Colonic mucosa (tissue), 4 donors: ENCODE measurements around the gene LCTL. TPM values are rescaled to one million over a fixed set of nuclear protein-coding genes. Genes with fewer than 3 reads are reported as not detected.
"Not testable (repeated sequence)": the region's sequence is repeated elsewhere in the genome, so short reads cannot be mapped to it uniquely, and the experiment has no call there.

Experiments
- DNase-seq: peaks from one replicate; pipeline ENCODE4 v3.0.0-alpha.2; 2020
- H3K27ac ChIP-seq: fragments of 200-600 bp; one replicate; pipeline ENCODE4 v1.8.0; 2021
- H3K27me3 ChIP-seq: fragments of 200-600 bp; one replicate; pipeline ENCODE4 v1.8.0; 2021
- H3K36me3 ChIP-seq: fragments of 200-600 bp; one replicate; pipeline ENCODE4 v1.8.0; 2021
- H3K4me1 ChIP-seq: fragments of 200-600 bp; one replicate; pipeline ENCODE4 v1.8.0; 2021; ENCODE audit warnings: mild to moderate bottlenecking
- H3K4me3 ChIP-seq: fragments of 200-600 bp; one replicate; pipeline ENCODE4 v1.8.0; 2021
- H3K9ac ChIP-seq, 2 donors: one replicate each; pipeline ENCODE4 v1.7.0; 2013; ENCODE audit warnings: control low read depth in 2 of 2, low read depth in 2 of 2, low read length in 2 of 2
- H3K9me3 ChIP-seq: fragments of 200-600 bp; one replicate; pipeline ENCODE4 v1.8.0; 2021
- CTCF ChIP-seq: fragments of 200-600 bp; IDR thresholded peaks from one replicate; pipeline ENCODE4 v1.8.0; 2022; ENCODE audit warnings: antibody characterized with exemption, mild to moderate bottlenecking
- intact Hi-C: fragments of 100-400 bp; cut with DNase I; formaldehyde crosslinking; loops from one replicate; pipeline ENCODE4 v1.14.1; 2022
- total RNA-seq, 2 donors: library from RNA; stranded (reverse); fragmentation: NEBNext Ultra II Directional in 1 of 2; extraction: Animal tissue kit (Norgen Biotek cat#: 25700) in 1 of 2; gene quantifications; one replicate each; pipeline ENCODE4 v1.2.1, GENCODE V29; 2021
- donor health status: healthy.
- donor health status: DM: no; HTN: no; CAD: no.
- donor health status: DM: no; HTN: no; CAD: no.

Gene LCTL
- total RNA-seq, 2 donors from 2014 or later, result not detected

DNA sequence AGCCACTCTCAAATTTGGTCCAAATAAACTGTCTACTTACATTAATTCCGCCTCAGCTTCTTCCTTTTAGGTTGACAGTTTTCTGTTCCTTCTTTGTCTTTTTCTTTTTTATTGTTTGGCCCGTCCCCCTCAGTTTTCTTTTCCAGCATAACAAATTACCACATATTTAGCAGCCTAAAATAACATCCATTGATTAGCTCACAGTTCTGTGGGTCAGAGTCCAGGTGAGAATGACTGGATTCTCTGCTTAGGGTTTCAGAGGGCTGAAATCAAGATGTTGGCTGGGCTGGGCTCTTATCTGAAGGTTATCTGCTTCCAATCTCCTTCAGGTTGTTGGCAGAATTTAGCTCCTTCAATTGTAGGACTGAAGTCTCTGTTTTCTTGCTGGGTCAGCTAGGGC lies 24.6 kb upstream of the LCTL start:
- no peak overlapping the region for H3K4me3 ChIP-seq
- no peaks in the 10 kb centered on the region for H3K36me3 ChIP-seq
- no peaks in the 10 kb centered on the region for H3K4me1 ChIP-seq
- H3K27ac ChIP-seq, result no peak overlapping the region
- H3K27me3 ChIP-seq, result no peaks in the 10 kb centered on the region
- H3K9ac ChIP-seq, result no peak overlapping the region
- intact Hi-C loops, result no loop called here
- no peak for DNase-seq
- TF ChIP-seq CTCF, result no peak
- H3K9me3 ChIP-seq, result no peaks in the 10 kb centered on the region

- H3K36me3 ChIP-seq, H3K4me3 ChIP-seq, DNase-seq, H3K27ac ChIP-seq, H3K9ac ChIP-seq, intact Hi-C loops, H3K4me1 ChIP-seq, H3K9me3 ChIP-seq, H3K27me3 ChIP-seq: not testable (repeated sequence)
Measured at GRCh38 chr15:66589429-66589828, 23.6 kb upstream of the LCTL start.

DNA sequence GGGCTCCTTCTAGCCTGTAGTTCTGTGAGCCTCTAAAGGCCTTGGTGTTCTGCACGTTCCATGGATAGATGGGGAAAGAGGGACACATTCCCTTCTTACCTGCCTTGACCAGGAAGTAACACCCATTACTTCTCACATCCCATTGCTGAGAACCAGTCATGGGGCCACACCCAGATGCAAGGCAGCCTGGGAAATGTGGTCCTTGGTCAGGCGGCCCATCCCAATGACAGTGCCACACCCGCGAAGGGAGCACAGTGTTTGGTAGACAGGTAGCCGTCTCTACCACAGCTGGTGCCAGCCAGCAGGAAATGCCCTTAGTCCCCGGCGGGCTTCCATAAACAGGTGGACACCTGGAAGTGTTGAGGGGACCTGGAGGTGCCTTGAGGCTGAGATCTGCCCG lies 23.2 kb upstream of the LCTL start:
- intact Hi-C loops, result no loop called here
- Histone ChIP-seq H3K4me1 (no peaks in the 10 kb centered on the region), H3K27ac (no peak overlapping the region), H3K4me3 (no peak overlapping the region), H3K9ac (no peak overlapping the region), H3K27me3 (no peaks in the 10 kb centered on the region), H3K36me3 (no peaks in the 10 kb centered on the region), H3K9me3 (no peaks in the 10 kb centered on the region)
- peak; percentile 50 for DNase-seq
- TF ChIP-seq CTCF, result no peak

DNA sequence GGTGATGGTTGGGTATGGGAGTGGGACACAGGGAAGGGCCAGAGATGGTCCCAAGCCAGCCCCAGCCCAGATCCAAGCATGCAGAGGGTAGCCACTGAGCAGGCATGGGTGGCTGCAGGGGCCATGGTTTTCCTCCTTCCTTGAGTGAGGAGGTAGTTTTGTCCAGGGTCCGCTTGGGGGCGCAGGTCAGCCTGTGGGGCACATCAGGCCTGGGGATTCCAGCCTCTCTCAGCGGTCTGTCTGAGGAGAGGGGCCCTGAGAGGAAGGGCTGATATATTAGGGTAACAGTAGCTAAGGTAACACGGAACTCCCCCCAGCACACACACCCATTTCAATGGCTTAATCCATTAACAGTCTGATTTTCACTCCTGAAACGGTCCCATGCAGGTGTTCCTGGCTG lies 22.7 kb upstream of the LCTL start:
- no peak for TF ChIP-seq CTCF
- Histone ChIP-seq H3K4me3 (no peak overlapping the region), H3K36me3 (no peaks in the 10 kb centered on the region), H3K27me3 (no peaks in the 10 kb centered on the region), H3K9ac (no peak overlapping the region), H3K4me1 (no peaks in the 10 kb centered on the region), H3K27ac (no peak overlapping the region), H3K9me3 (no peaks in the 10 kb centered on the region)
- DNase-seq, result no peak
- intact Hi-C loops, result no loop called here

DNA sequence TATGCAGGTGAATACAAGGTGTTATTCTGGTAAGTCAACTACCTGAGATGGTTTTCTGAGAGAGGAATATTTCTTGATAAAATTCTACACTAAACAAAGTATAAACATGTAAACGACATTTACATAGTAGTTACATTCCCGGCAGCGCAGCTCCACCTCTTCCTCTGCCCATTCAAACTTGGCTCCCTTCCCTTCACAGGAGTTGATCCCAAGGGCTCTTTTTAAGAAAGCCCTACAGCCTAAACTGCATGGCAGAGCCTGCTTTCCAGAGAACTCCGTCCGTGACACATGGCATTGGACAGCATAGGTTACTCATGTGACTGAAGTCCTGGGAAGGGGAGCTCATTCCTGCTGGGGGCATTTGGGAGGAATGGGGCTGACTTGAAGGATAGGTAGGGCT lies 22.0 kb upstream of the LCTL start:
- intact Hi-C loops, result no loop called here
- H3K27ac ChIP-seq, result no peak overlapping the region
- no peak for TF ChIP-seq CTCF
- H3K9me3 ChIP-seq, result no peaks in the 10 kb centered on the region
- H3K9ac ChIP-seq, result no peak overlapping the region
- H3K27me3 ChIP-seq, result no peaks in the 10 kb centered on the region
- H3K4me1 ChIP-seq, result no peaks in the 10 kb centered on the region
- DNase-seq, result no peak
- H3K36me3 ChIP-seq, result no peaks in the 10 kb centered on the region
- no peak overlapping the region for H3K4me3 ChIP-seq

DNA sequence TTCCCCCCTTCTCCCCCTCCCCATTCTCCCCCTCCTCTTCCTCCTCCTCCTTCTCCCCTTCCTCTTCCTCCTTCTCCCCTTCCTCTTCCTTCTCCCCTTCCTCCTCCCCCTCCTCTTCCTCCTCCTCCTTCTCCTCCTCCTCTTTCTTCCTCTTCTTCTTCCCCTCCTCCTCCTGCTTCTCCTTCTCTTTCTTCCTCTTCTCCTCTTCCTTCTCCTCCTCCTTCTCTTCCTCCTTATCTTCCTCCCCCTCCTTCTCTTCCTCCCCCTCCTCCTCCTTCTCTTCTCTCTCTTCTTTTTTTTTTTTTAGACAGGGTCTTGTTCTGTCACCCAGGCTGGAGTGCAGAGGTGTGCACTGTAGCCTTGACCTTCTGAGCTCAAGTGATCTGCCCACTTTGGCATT lies 21.2 kb upstream of the LCTL start:
- intact Hi-C loops, result no loop called here
- Histone ChIP-seq H3K4me3 (no peak overlapping the region), H3K36me3 (no peaks in the 10 kb centered on the region), H3K9ac (no peak overlapping the region), H3K4me1 (no peaks in the 10 kb centered on the region), H3K27me3 (no peaks in the 10 kb centered on the region), H3K27ac (no peak overlapping the region), H3K9me3 (no peaks in the 10 kb centered on the region)
- no peak for DNase-seq
- no peak for TF ChIP-seq CTCF
